ENCODE data around the gene OPCML. TPM values are rescaled to one million over a fixed set of nuclear protein-coding genes. Genes with fewer than 3 reads are reported as not detected.

The OPCML gene
- polyA plus RNA-seq, 1 donor (not counting 4 experiments of a cell fraction or from before 2014, with no cell fraction given), result 0.04 TPM

- dilution Hi-C loops (cut with MboI; ENCODE audit: extremely low pct_ligation_motif_present, low sequenced_read_pairs), result no loop called here
- no peak for TF ChIP-seq CTCF (optimal IDR thresholded peaks at IDR 0.05 in 1 of 3, IDR thresholded peaks at IDR 0.05 in 1 of 3, conservative IDR thresholded peaks at IDR 0.05 in 1 of 3; ENCODE audit: extremely low read depth in 1 of 3, insufficient read depth in 2 of 3, low read length in 3 of 3)
- TF ChIP-seq EZH2 (IDR thresholded peaks at IDR 0.05; ENCODE audit: low read length), result no peak
- Histone ChIP-seq H3K9me3 (ENCODE audit: control insufficient read depth, low read depth, low read length) (no peaks in the 10 kb centered on the region), H4K20me1 (ENCODE audit: control insufficient read depth, extremely low read depth, insufficient read depth, low read length) (no peaks in the 10 kb centered on the region), H3K36me3 (ENCODE audit: control insufficient read depth in 2 of 2, extremely low read depth in 1 of 2, insufficient read depth in 2 of 2, low read length in 2 of 2) (no peaks in the 10 kb centered on the region), H2AFZ (ENCODE audit: control insufficient read depth, low read length) (no peak overlapping the region), H3K4me2 (ENCODE audit: control insufficient read depth, extremely low read depth, insufficient read depth, low read depth, low read length) (no peak overlapping the region), H3K4me3 (ENCODE audit: control insufficient read depth in 2 of 3, extremely low read depth in 1 of 3, insufficient read depth in 2 of 3, low read depth in 1 of 3, low read length in 3 of 3) (no peak overlapping the region), H3K4me1 (ENCODE audit: control insufficient read depth, extremely low read depth, insufficient read depth, low read length) (no peaks in the 10 kb centered on the region), H3K27ac (ENCODE audit: control insufficient read depth, insufficient read depth, low read length) (no peak overlapping the region), H3K27me3 (ENCODE audit: control insufficient read depth, extremely low read depth, insufficient read depth, low read length) (no peaks in the 10 kb centered on the region), H3K9ac (ENCODE audit: control insufficient read depth, extremely low read depth, insufficient read depth, low read length) (no peak overlapping the region), H3K79me2 (ENCODE audit: control insufficient read depth, insufficient read depth, low read length) (no peaks in the 10 kb centered on the region), H3K9me1 (ENCODE audit: control insufficient read depth, extremely low read depth, insufficient read depth, low read length) (no peaks in the 10 kb centered on the region)
- FAIRE-seq (no peak), DNase-seq (ENCODE audit: low read depth, low spot score) (no peak)
These were observed 15.5 kb downstream of the OPCML start for GRCh38 chr11:133516845-133517244.

- dilution Hi-C loops (cut with MboI; ENCODE audit: extremely low pct_ligation_motif_present, low sequenced_read_pairs), result no loop called here
- no peaks in the 10 kb centered on the region for H3K9me1 ChIP-seq (ENCODE audit: control insufficient read depth, extremely low read depth, insufficient read depth, low read length)
- no peaks in the 10 kb centered on the region for H3K9me3 ChIP-seq (ENCODE audit: control insufficient read depth, low read depth, low read length)
- no peak overlapping the region for H3K9ac ChIP-seq (ENCODE audit: control insufficient read depth, extremely low read depth, insufficient read depth, low read length)
- no peaks in the 10 kb centered on the region for H3K27me3 ChIP-seq (ENCODE audit: control insufficient read depth, extremely low read depth, insufficient read depth, low read length)
- H2AFZ ChIP-seq (ENCODE audit: control insufficient read depth, low read length), result no peak overlapping the region
- no peak for FAIRE-seq
- H3K79me2 ChIP-seq (ENCODE audit: control insufficient read depth, insufficient read depth, low read length), result no peaks in the 10 kb centered on the region
- no peaks in the 10 kb centered on the region for H4K20me1 ChIP-seq (ENCODE audit: control insufficient read depth, extremely low read depth, insufficient read depth, low read length)
- H3K36me3 ChIP-seq (ENCODE audit: control insufficient read depth in 2 of 2, extremely low read depth in 1 of 2, insufficient read depth in 2 of 2, low read length in 2 of 2), result no peaks in the 10 kb centered on the region
- H3K4me2 ChIP-seq (ENCODE audit: control insufficient read depth, extremely low read depth, insufficient read depth, low read depth, low read length), result no peak overlapping the region
- H3K4me1 ChIP-seq (ENCODE audit: control insufficient read depth, extremely low read depth, insufficient read depth, low read length), result no peaks in the 10 kb centered on the region
- H3K4me3 ChIP-seq (ENCODE audit: control insufficient read depth in 2 of 3, extremely low read depth in 1 of 3, insufficient read depth in 2 of 3, low read depth in 1 of 3, low read length in 3 of 3), result no peak overlapping the region
- no peak overlapping the region for H3K27ac ChIP-seq (ENCODE audit: control insufficient read depth, insufficient read depth, low read length)
- DNase-seq (ENCODE audit: low read depth, low spot score), result no peak
- TF ChIP-seq EZH2 (IDR thresholded peaks at IDR 0.05; ENCODE audit: low read length), result no peak
- TF ChIP-seq CTCF (optimal IDR thresholded peaks at IDR 0.05 in 1 of 3, IDR thresholded peaks at IDR 0.05 in 1 of 3, conservative IDR thresholded peaks at IDR 0.05 in 1 of 3; ENCODE audit: extremely low read depth in 1 of 3, insufficient read depth in 2 of 3, low read length in 3 of 3), result no peak
These were observed 17.2 kb downstream of the OPCML start for GRCh38 chr11:133515107-133515506.

Data from keratinocyte (primary cell).